Cardiac fibroblast (primary cell): ENCODE data around the gene USP25.

Source experiments
- DNase-seq, 2 donors: peaks; one replicate each; pipeline versions ENCODE4 v3.0.0 to v3.0.0-alpha.2; 2010; ENCODE audit warnings: low read depth in 2 of 2
- H3K4me3 ChIP-seq, 2 donors: replicated peaks in 1 of 2; 1 replicate in 1 of 2; 2 replicates in 1 of 2; pipeline ENCODE4 v1.5.1; 2011; ENCODE audit warnings: low read depth in 2 of 2, low read length in 2 of 2, mild to moderate bottlenecking in 2 of 2, moderate library complexity in 1 of 2
- CTCF ChIP-seq: IDR thresholded peaks from one replicate; pipeline ENCODE4 v1.5.1; 2011; ENCODE audit warnings: low read depth, mild to moderate bottlenecking, low read length, inconsistent platforms

The USP25 gene

DNA sequence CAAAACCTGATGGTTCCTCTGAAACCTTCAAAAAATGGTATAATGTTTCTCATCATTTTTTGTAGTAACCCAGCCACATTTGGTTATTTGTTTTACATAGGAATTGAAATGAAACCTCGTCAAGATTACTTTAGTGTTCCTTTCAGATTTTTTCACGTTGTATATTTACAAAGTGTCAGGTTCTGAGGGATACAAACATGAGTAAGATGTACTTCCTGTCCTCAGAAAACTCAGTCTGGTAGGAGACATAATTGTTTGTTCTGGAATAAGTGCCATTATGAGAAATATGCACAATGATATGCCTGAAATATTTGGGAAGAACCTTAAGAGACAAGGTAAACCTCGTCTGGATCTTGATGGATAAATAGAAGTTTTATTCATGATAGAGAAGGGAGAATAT is 145.5 kb downstream of the USP25 start:
- no peak for TF ChIP-seq CTCF
- H3K4me3 ChIP-seq, result no peak overlapping the region
- peak in 1 of 2 donors; percentile 25 for DNase-seq

DNA sequence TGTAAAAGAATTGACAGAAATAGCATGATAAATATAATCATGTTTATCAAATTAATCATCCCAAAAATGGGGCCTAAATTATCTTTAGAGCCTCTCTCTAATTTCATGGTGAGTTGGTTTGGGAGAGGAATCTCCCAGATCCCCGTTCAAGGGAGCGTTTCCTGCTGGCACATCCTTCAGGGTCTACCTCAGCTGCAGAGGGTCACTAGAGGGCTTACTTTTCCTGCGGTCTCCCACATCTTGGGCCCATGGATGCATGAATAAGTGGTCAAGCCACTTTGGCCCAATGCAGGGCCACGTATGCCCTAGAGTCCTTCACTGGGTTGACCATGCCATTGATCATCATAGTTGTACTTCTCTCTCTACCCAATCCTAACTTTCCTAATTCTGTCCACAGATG is 164.1 kb downstream of the USP25 start:
- DNase-seq, result no peak
- no peak for TF ChIP-seq CTCF
- H3K4me3 ChIP-seq, result no peak overlapping the region

- TF ChIP-seq CTCF, result peak; percentile 34
- no peak overlapping the region for H3K4me3 ChIP-seq
- DNase-seq, result peak; percentile 40 to 55
Measured at GRCh38 chr21:15894596-15894995, 164.8 kb downstream of the USP25 start.

DNA sequence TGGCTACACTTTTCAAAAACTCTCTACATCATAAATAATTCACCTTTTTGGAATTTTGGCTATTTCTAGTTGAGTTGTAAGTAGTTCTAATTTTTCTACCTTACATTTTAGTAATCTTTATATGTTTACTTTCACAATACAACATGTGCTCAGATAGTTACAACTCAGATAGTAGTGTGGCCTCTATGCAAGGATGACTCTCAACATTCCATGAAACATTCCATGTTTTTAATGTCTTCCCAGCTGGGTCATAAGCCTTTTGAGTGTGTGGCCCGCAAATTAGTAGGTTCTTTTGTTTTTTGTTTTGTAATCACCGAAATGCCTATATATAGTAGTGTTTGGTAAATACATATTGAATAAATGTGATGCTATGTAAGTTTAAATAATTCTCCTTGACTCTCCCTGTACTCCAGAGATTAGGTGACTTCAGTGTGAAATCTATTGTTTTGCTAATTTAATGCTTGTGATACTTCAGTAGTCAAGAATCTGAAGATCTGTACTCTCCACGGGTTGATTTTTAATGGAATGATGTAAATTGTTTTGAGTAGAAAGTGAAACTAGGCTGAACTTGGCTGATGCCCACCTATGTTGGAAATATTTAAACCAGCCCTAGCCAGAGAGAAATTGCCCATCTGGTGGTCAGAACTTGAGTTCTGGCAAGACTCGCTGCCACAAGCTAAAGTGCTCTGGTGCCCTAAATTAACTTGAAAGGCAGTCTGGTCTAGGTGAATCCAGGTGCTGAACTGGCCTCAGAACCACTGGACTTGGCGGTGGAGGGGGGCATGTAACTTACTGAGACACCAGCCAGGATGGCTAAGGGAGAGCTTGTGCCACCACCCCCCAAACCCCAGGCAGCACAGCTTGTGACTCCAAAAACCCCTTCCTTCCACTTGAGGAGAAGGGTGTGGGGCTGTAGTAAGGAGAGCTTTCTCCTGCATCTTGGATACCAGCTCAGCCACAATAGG is 165.6 kb downstream of the USP25 start:
- DNase-seq, result peak in 1 of 2 donors; percentile 14
- no peak for TF ChIP-seq CTCF

DNA sequence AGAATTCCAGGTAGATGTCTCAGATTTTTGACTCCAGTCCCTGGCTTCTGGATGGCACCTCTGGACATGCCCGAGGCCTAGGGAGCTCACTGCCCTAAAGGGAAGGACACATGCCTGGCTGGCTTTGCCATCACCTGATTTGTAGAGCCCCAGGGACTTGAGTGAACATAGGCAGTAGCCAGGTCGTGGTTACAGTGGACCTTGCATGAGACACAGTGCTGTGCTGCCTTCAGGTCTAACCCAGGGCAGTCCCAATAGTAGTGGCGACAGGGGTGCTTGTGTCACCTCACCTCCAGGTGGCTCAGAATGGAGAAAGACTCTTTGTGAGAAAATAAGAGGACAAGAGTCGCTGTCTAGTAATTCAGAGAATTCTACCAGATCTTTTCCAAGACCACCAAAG is 166.7 kb downstream of the USP25 start:
- no peak for TF ChIP-seq CTCF
- no peak for DNase-seq
- no peak overlapping the region for H3K4me3 ChIP-seq

More for the DNA sequence above, 165.6 kb downstream of the USP25 start:
- H3K4me3 ChIP-seq, result no peak overlapping the region

- no peak for DNase-seq
- no peak for TF ChIP-seq CTCF
- H3K4me3 ChIP-seq, result no peak overlapping the region
Measured at GRCh38 chr21:15904389-15904788, 174.6 kb downstream of the USP25 start.
